IMR-90 (cell line): ENCODE measurements around the gene ADCK2. TPM values are rescaled to one million over a fixed set of nuclear protein-coding genes. Genes with fewer than 3 reads are reported as not detected.

Experiments
- ATAC-seq: fragments of 200-7000 bp; cut with Tn5 transposase; 2 replicates; pipeline ENCODE4 v1.9.1; 2020; ENCODE audit warnings: low read depth, mild to moderate bottlenecking, moderate library complexity
- BruUV-seq: library from RNA; stranded (reverse); fragments of 400-500 nt; replicated peaks from 2 replicates; lab custom pipeline; 2021; lab: Mats Ljungman, UMichigan
- CTCF ChIA-PET: fragments of 300-600 bp; formaldehyde crosslinking; extraction: SDS; loops from one replicate; lab custom pipeline; 2021; ENCODE audit warnings: antibody characterized with exemption; lab: Yijun Ruan, JAX
- POLR2A ChIA-PET: fragments of 300-600 bp; sonication (Branson Sonifier 250); formaldehyde crosslinking; loops from one replicate; lab custom pipeline; 2022; ENCODE audit warnings: antibody characterized with exemption; ENCODE audit not compliant: unreplicated experiment; lab: Charles Lee
- DNase-seq: peaks from one replicate; pipeline ENCODE4 v3.0.0; 2013
- H2AFZ ChIP-seq: replicated peaks from 2 replicates; pipeline ENCODE3; 2013; ENCODE audit warnings: low read length, mild to moderate bottlenecking; ENCODE audit not compliant: poor library complexity
- H2AK5ac ChIP-seq: 2 replicates; pipeline ENCODE4 v1.6.1; 2013; ENCODE audit warnings: low read depth, low read length, inconsistent platforms
- H2AK9ac ChIP-seq: replicated peaks from 2 replicates; pipeline ENCODE3; 2013; ENCODE audit warnings: mild to moderate bottlenecking, low read depth, low read length, moderate library complexity; ENCODE audit not compliant: poor library complexity
- H2BK120ac ChIP-seq: 2 replicates; pipeline ENCODE4 v1.6.1; 2013; ENCODE audit warnings: low read depth, low read length, inconsistent platforms
- H2BK15ac ChIP-seq: 3 replicates; pipeline ENCODE4 v1.6.1; 2013; ENCODE audit warnings: low read depth, low read length, inconsistent platforms
- H2BK20ac ChIP-seq: 2 replicates; pipeline ENCODE4 v1.6.1; 2013; ENCODE audit warnings: low read depth, mild to moderate bottlenecking, inconsistent platforms, low read length, moderate library complexity
- H2BK5ac ChIP-seq: 2 replicates; pipeline ENCODE4 v1.6.1; 2013; ENCODE audit warnings: mild to moderate bottlenecking, low read depth, low read length, inconsistent platforms; ENCODE audit not compliant: poor library complexity, severe bottlenecking
- H3K14ac ChIP-seq: replicated peaks from 2 replicates; pipeline ENCODE4 v1.6.1; 2013; ENCODE audit warnings: low read depth, low read length, inconsistent platforms
- H3K18ac ChIP-seq: 2 replicates; pipeline ENCODE4 v1.6.1; 2013; ENCODE audit warnings: low read depth, low read length, control low read depth
- H3K23ac ChIP-seq: 2 replicates; pipeline ENCODE4 v1.6.1; 2013; ENCODE audit warnings: low read depth, low read length, inconsistent platforms
- H3K27ac ChIP-seq: 2 replicates; pipeline ENCODE4 v1.5.1; 2013; ENCODE audit warnings: mild to moderate bottlenecking, control low read depth, low read length; ENCODE audit not compliant: insufficient read depth
- H3K27me3 ChIP-seq: 2 replicates; pipeline ENCODE4 v1.6.1; 2013; ENCODE audit warnings: low read length; ENCODE audit not compliant: control insufficient read depth, insufficient read depth
- H3K36me3 ChIP-seq: 2 replicates; pipeline ENCODE4 v1.6.1; 2013; ENCODE audit warnings: low read length, mixed read lengths; ENCODE audit not compliant: control insufficient read depth, insufficient read depth
- H3K4ac ChIP-seq: 2 replicates; pipeline ENCODE4 v1.6.1; 2013; ENCODE audit warnings: low read depth, low read length, inconsistent platforms
- H3K4me1 ChIP-seq: 2 replicates; pipeline ENCODE4 v1.6.1; 2013; ENCODE audit warnings: low read length, mixed read lengths; ENCODE audit not compliant: control insufficient read depth, insufficient read depth
- H3K4me2 ChIP-seq: 2 replicates; pipeline ENCODE4 v1.6.1; 2013; ENCODE audit warnings: low read depth, mild to moderate bottlenecking, control low read depth, low read length, moderate library complexity
- H3K4me3 ChIP-seq: 2 replicates; pipeline ENCODE4 v1.5.1; 2013; ENCODE audit warnings: low read depth, mild to moderate bottlenecking, control low read depth, low read length, moderate library complexity; ENCODE audit not compliant: insufficient read depth
- H3K56ac ChIP-seq: 2 replicates; pipeline ENCODE4 v1.6.1; 2013; ENCODE audit warnings: low read length, inconsistent platforms; ENCODE audit not compliant: insufficient read depth; ENCODE audit errors: extremely low read depth
- H3K79me1 ChIP-seq, 2 experiments: 2 replicates each; pipeline ENCODE4 v1.6.1; 2013; ENCODE audit warnings: low read length in 2 of 2, inconsistent platforms in 1 of 2, low read depth in 1 of 2
- H3K9ac ChIP-seq: 2 replicates; pipeline ENCODE4 v1.6.1; 2013; ENCODE audit warnings: low read depth, low read length, control low read depth
- H3K9me1 ChIP-seq: 2 replicates; pipeline ENCODE4 v1.6.1; 2013; ENCODE audit warnings: low read length, inconsistent platforms; ENCODE audit not compliant: insufficient read depth
- H3K9me3 ChIP-seq: 2 replicates; pipeline ENCODE4 v1.6.1; 2013; ENCODE audit warnings: low read length; ENCODE audit not compliant: control insufficient read depth, insufficient read depth
- H4K20me1 ChIP-seq: 2 replicates; pipeline ENCODE4 v1.6.1; 2013; ENCODE audit warnings: low read length, inconsistent platforms; ENCODE audit not compliant: insufficient read depth
- H4K5ac ChIP-seq: 2 replicates; pipeline ENCODE4 v1.6.1; 2013; ENCODE audit warnings: mild to moderate bottlenecking, low read depth, low read length, control low read depth
- H4K8ac ChIP-seq, 2 experiments: 2 replicates each; pipeline ENCODE4 v1.6.1; 2013; ENCODE audit warnings: low read depth in 2 of 2, low read length in 2 of 2, control low read depth in 1 of 2, inconsistent platforms in 1 of 2
- H4K91ac ChIP-seq: 2 replicates; pipeline ENCODE4 v1.6.1; 2013; ENCODE audit warnings: low read depth, low read length, inconsistent platforms; ENCODE audit not compliant: insufficient read depth
- whole genome bisulfite sequencing, 2 experiments: methylation state at CpG; one replicate each; pipeline versions ENCODE4 v1.1.5 to v1.1.7; 2013; ENCODE audit warnings: missing lambda C conversion rate in 2 of 2; ENCODE audit not compliant: insufficient read length in 1 of 2; ENCODE audit errors: extremely low coverage in 2 of 2; 5-methylcytosine and 5-hydroxymethylcytosine counted together
- dilution Hi-C: fragments of 300-500 bp; cut with HindIII; formaldehyde crosslinking; loops from one replicate; pipeline ENCODE4 v1.14.3; 2018; ENCODE audit warnings: low sequenced_read_pairs; ENCODE audit not compliant: unreplicated experiment
- in situ Hi-C: fragments of 300-500 bp; cut with MboI; formaldehyde crosslinking; loops from 3 replicates; pipeline ENCODE4 v1.14.3; 2019; ENCODE audit warnings: low sequenced_read_pairs, inconsistent platforms, mixed read lengths
- intact Hi-C: fragments of 100-400 bp; cut with micrococcal nuclease; formaldehyde crosslinking; loops from 2 replicates; pipeline ENCODE4 v1.10.0; 2022
- polyA plus RNA-seq, 3 experiments: library from polyadenylated mRNA; depleted of rRNA; stranded (reverse); fragments of >200 nt; gene quantifications; 2 replicates each; pipeline ENCODE4 v1.2.3, GENCODE V29; 2012; ENCODE audit warnings: low replicate concordance in 1 of 3
- total RNA-seq: library from RNA; depleted of rRNA; stranded (reverse); fragments of >200 nt; gene quantifications from 2 replicates; pipeline ENCODE4 v1.2.3, GENCODE V29; 2012
- TF ChIP-seq, protein P1 (sequence below): fragments of 150-350 bp; IDR thresholded peaks from 2 replicates; pipeline ENCODE4 v1.6.1; 2016; ENCODE audit warnings: low read depth, mild to moderate bottlenecking, low read length, moderate library complexity, borderline replicate concordance
- TF ChIP-seq, protein P2 (sequence below): conservative IDR thresholded peaks from 2 replicates; pipeline ENCODE4 v1.5.1; 2012; ENCODE audit warnings: mild to moderate bottlenecking, low read depth, low read length, improper control_type of control experiment

Gene ADCK2
- total and polyA plus RNA-seq, 2 of the 4 experiments (the other 2 are of a cell fraction), result 7.1 to 10.0 TPM

DNA sequence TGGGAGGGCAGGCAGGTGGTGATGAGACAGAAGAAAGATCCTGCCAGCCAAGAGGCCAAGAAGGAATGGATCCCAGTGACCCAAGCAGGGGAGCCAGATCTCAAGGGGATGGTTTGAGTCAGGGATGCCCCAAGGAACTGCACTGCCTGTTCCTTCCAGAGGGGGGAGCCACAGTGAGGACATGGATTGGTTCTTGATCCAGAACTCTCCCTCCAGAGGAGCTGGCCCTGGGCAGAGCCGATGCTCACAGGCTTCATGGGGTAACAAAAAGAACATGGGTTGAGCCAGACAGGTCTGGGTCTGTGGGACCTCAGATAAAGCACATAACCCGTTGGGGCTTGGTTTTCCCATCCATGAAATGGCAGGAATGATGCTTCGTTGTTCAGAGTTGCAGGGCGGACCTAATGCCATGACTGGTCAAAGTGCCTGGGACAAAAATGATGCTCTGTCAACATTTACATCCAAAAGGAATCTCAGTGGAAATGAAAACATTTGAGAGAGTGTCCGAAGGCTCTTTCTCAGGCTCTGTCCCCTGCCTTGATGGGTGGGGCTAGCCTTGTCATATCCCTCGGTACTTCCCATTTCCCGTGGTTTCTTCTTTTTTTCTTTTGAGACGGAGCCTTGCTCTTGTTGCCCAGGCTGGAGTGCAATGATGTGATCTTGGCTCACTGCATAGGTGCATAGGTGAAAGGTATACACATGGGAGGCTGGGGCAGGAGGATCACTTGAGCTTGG, 27.4 kb upstream of the ADCK2 start:
- Histone ChIP-seq H4K8ac (no peak overlapping the region), H3K14ac (no peak overlapping the region), H2AK9ac (peak overlapping the region; percentile 36), H2BK5ac (no peak overlapping the region), H3K9ac (no peak overlapping the region), H2BK20ac (no peak overlapping the region), H3K9me3 (no peaks in the 10 kb centered on the region), H2BK120ac (no peak overlapping the region), H3K4me3 (no peak overlapping the region), H4K20me1 (no peaks in the 10 kb centered on the region), H3K27ac (no peak overlapping the region), H4K5ac (no peak overlapping the region), H3K23ac (no peak overlapping the region), H4K91ac (no peak overlapping the region), H3K4me1 (peaks cover 13% of the 10 kb centered on the region), H2AK5ac (no peak overlapping the region), H3K56ac (no peak overlapping the region), H3K4ac (no peak overlapping the region), H3K4me2 (no peak overlapping the region), H2BK15ac (no peak overlapping the region), H2AFZ (no peak overlapping the region), H3K27me3 (no peaks in the 10 kb centered on the region), H3K36me3 (no peaks in the 10 kb centered on the region), H3K9me1 (peaks cover 1% of the 10 kb centered on the region; the same call in 1 of the 2 replicates), H3K79me1 (peaks cover 0 to 8% of the 10 kb centered on the region in 2 experiments; a peak in 2 of 4 replicates), H3K18ac (no peak overlapping the region)
- TF ChIP-seq, protein P1, sequence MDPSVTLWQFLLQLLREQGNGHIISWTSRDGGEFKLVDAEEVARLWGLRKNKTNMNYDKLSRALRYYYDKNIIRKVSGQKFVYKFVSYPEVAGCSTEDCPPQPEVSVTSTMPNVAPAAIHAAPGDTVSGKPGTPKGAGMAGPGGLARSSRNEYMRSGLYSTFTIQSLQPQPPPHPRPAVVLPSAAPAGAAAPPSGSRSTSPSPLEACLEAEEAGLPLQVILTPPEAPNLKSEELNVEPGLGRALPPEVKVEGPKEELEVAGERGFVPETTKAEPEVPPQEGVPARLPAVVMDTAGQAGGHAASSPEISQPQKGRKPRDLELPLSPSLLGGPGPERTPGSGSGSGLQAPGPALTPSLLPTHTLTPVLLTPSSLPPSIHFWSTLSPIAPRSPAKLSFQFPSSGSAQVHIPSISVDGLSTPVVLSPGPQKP, result no peak
- TF ChIP-seq, protein P2, sequence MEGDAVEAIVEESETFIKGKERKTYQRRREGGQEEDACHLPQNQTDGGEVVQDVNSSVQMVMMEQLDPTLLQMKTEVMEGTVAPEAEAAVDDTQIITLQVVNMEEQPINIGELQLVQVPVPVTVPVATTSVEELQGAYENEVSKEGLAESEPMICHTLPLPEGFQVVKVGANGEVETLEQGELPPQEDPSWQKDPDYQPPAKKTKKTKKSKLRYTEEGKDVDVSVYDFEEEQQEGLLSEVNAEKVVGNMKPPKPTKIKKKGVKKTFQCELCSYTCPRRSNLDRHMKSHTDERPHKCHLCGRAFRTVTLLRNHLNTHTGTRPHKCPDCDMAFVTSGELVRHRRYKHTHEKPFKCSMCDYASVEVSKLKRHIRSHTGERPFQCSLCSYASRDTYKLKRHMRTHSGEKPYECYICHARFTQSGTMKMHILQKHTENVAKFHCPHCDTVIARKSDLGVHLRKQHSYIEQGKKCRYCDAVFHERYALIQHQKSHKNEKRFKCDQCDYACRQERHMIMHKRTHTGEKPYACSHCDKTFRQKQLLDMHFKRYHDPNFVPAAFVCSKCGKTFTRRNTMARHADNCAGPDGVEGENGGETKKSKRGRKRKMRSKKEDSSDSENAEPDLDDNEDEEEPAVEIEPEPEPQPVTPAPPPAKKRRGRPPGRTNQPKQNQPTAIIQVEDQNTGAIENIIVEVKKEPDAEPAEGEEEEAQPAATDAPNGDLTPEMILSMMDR, result 0 out of 2 replicates have a peak, but pooled peaks have one; percentile 6
- ChIA-PET POLR2A (no interaction called here), CTCF (interaction anchor here (0.6 kb wide), 1 partner anchor 132 kb away, joined by 3 read pairs; no protein-coding TSS in a partner anchor)
- WGBS, 2 experiments, result 100% methylated on average over 1 of the region's 8 CpGs; no CpG with 5 or more reads in 1 of the 2 experiments
- in situ Hi-C loops (no loop called here), dilution Hi-C loops (no loop called here), intact Hi-C loops (no loop called here)
- BruUV-seq, result no TSS peak
- DNase-seq (no peak), ATAC-seq (no peak)
